PC-9 (cell line): Measurements from ENCODE around the gene KIR2DL4. TPM values are rescaled to one million over a fixed set of nuclear protein-coding genes. Genes with fewer than 3 reads are reported as not detected.

Experiments used
- BruUV-seq: library from RNA; stranded (reverse); fragments of 400-500 nt; replicated peaks from 2 replicates; lab custom pipeline; 2021; lab: Mats Ljungman, UMichigan
- CTCF ChIA-PET: fragments of 300-600 bp; sonication (Branson Sonifier 250); formaldehyde crosslinking; loops from one replicate; lab custom pipeline; 2022; ENCODE audit warnings: antibody characterized with exemption; lab: Charles Lee
- POLR2A ChIA-PET: fragments of 300-600 bp; sonication (Branson Sonifier 250); formaldehyde crosslinking; loops from one replicate; lab custom pipeline; 2022; ENCODE audit warnings: antibody characterized with exemption; ENCODE audit not compliant: unreplicated experiment; lab: Charles Lee
- DNase-seq, 2 experiments: peaks; one replicate each; pipeline versions ENCODE4 v3.0.0 to v3.0.0-alpha.2; 2015 to 2022; ENCODE audit warnings: mixed read lengths in 1 of 2
- H2AFZ ChIP-seq: fragments of 200-600 bp; sonication (generic); 2 replicates; pipeline ENCODE4 v1.8.1; 2017; ENCODE audit warnings: antibody characterized with exemption
- H3F3A ChIP-seq: fragments of 200-600 bp; sonication (generic); 2 replicates; pipeline ENCODE4 v1.8.1; 2017; ENCODE audit warnings: antibody characterized with exemption, mild to moderate bottlenecking, low read depth; ENCODE audit not compliant: insufficient read depth
- H3K27ac ChIP-seq: fragments of 200-600 bp; sonication (generic); 2 replicates; pipeline ENCODE4 v1.6.1; 2016; ENCODE audit warnings: mixed run types
- H3K27me3 ChIP-seq: fragments of 200-600 bp; sonication (generic); 2 replicates; pipeline ENCODE4 v1.6.1; 2016; ENCODE audit warnings: low read depth, mixed run types; ENCODE audit not compliant: insufficient read depth
- H3K36me3 ChIP-seq: fragments of 200-600 bp; sonication (generic); 2 replicates; pipeline ENCODE4 v1.6.1; 2016; ENCODE audit warnings: low read depth, mixed run types
- H3K4me1 ChIP-seq: fragments of 200-600 bp; sonication (generic); replicated peaks from 2 replicates; pipeline ENCODE4 v1.6.1; 2016; ENCODE audit warnings: mixed run types; ENCODE audit not compliant: insufficient read depth
- H3K4me2 ChIP-seq: fragments of 200-600 bp; sonication (generic); 2 replicates; pipeline ENCODE4 v1.6.1; 2017; ENCODE audit warnings: mixed run types
- H3K4me3 ChIP-seq: fragments of 200-600 bp; sonication (generic); 2 replicates; pipeline ENCODE4 v1.6.1; 2016; ENCODE audit warnings: mixed run types
- H3K79me2 ChIP-seq: fragments of 200-600 bp; sonication (generic); 2 replicates; pipeline ENCODE4 v1.6.1; 2017; ENCODE audit warnings: low read depth, mixed run types
- H3K9me2 ChIP-seq: fragments of 200-600 bp; sonication (generic); 2 replicates; pipeline ENCODE4 v1.8.1; 2017; ENCODE audit warnings: mild to moderate bottlenecking; ENCODE audit not compliant: insufficient read depth
- H3K9me3 ChIP-seq: fragments of 200-600 bp; sonication (generic); 2 replicates; pipeline ENCODE4 v1.8.1; 2016; ENCODE audit warnings: low read depth; ENCODE audit not compliant: insufficient read depth
- H4K20me1 ChIP-seq: fragments of 200-600 bp; sonication (generic); 2 replicates; pipeline ENCODE4 v1.8.1; 2017; ENCODE audit not compliant: insufficient read depth
- CTCF ChIP-seq: fragments of 200-600 bp; sonication (generic); conservative IDR thresholded peaks from 2 replicates; pipeline ENCODE4 v1.6.1; 2017; ENCODE audit warnings: mixed run types, antibody characterized with exemption, mild to moderate bottlenecking, moderate library complexity
- EZH2 ChIP-seq: fragments of 200-600 bp; sonication (generic); IDR thresholded peaks from 2 replicates; pipeline ENCODE4 v1.8.0; 2017; ENCODE audit warnings: antibody characterized with exemption, low read depth
- intact Hi-C: fragments of 100-400 bp; cut with micrococcal nuclease; formaldehyde crosslinking; loops from one replicate; pipeline ENCODE4 v1.10.0; 2022; ENCODE audit not compliant: unreplicated experiment
- total RNA-seq: library from RNA; stranded (reverse); gene quantifications from 2 replicates; pipeline ENCODE4 v1.2.3, GENCODE V29; 2021

The KIR2DL4 gene
- total RNA-seq, 1 experiment from 2014 or later: not detected

DNA sequence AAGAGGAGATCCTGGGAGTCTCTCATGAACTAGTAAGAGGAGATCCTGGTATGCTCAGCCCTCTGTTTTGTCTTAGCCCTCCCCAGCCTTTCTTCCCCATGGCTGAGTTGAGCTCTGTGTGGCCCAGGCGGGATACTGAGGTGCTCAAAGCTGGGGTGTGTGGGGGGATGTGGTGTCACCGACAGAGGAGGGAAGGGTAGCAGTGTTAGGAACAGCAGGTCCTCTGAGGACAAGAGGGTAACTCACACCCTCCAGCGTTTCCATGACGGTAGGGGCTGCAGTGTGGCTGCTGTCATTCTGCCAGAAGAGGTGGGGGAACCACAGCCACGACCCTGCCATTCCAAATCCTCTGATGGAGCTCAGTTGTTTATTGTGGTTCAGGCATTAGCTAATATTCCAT is 691 bp downstream of the KIR2DL4 start:
- TF ChIP-seq CTCF (no peak), EZH2 (no peak)
- no TSS peak for BruUV-seq
- DNase-seq: no peak

GRCh38 chr19:54804571-54804970 is 1.2 kb downstream of the KIR2DL4 start:
- ChIA-PET POLR2A (no interaction called here), CTCF (no interaction called here)
- H3K36me3 ChIP-seq: no peaks in the 10 kb centered on the region
- H3K27me3 ChIP-seq: peaks cover 85% of the 10 kb centered on the region
- intact Hi-C loops: no loop called here
- H3K9me3 ChIP-seq: no peaks in the 10 kb centered on the region
- no peaks in the 10 kb centered on the region for H3K79me2 ChIP-seq
- no TSS peak for BruUV-seq
- no peak overlapping the region for H3K4me2 ChIP-seq
- no peak overlapping the region for H3K4me3 ChIP-seq
- TF ChIP-seq CTCF: no peak
- TF ChIP-seq EZH2: no peak
- H3K9me2 ChIP-seq: no peaks in the 10 kb centered on the region
- no peaks in the 10 kb centered on the region for H3F3A ChIP-seq
- DNase-seq: no peak
- H3K27ac ChIP-seq: no peak overlapping the region
- no peaks in the 10 kb centered on the region for H4K20me1 ChIP-seq
- H3K4me1 ChIP-seq: no peaks in the 10 kb centered on the region
- H2AFZ ChIP-seq: no peak overlapping the region

More for the DNA sequence above, 691 bp downstream of the KIR2DL4 start:
- Histone ChIP-seq H3K79me2 (no peaks in the 10 kb centered on the region), H4K20me1 (no peaks in the 10 kb centered on the region), H3K36me3 (no peaks in the 10 kb centered on the region), H2AFZ (no peak overlapping the region), H3K9me2 (no peaks in the 10 kb centered on the region), H3K4me2 (no peak overlapping the region), H3K27ac (no peak overlapping the region), H3K9me3 (no peaks in the 10 kb centered on the region), H3K4me3 (no peak overlapping the region), H3K4me1 (no peaks in the 10 kb centered on the region), H3F3A (no peaks in the 10 kb centered on the region), H3K27me3 (peaks cover 84% of the 10 kb centered on the region)
- ChIA-PET CTCF (no interaction called here), POLR2A (no interaction called here)
- intact Hi-C loops: no loop called here

- Histone ChIP-seq H3K79me2 (no peaks in the 10 kb centered on the region), H4K20me1 (no peaks in the 10 kb centered on the region), H3K27me3 (peaks cover 96% of the 10 kb centered on the region), H3K9me2 (no peaks in the 10 kb centered on the region), H3K4me3 (no peak overlapping the region), H3K9me3 (no peaks in the 10 kb centered on the region), H3K36me3 (no peaks in the 10 kb centered on the region), H2AFZ (no peak overlapping the region), H3K4me2 (no peak overlapping the region), H3F3A (no peaks in the 10 kb centered on the region), H3K4me1 (no peaks in the 10 kb centered on the region), H3K27ac (no peak overlapping the region)
- BruUV-seq: no TSS peak
- ChIA-PET POLR2A (no interaction called here), CTCF (no interaction called here)
- no peak for DNase-seq
- intact Hi-C loops: no loop called here
- TF ChIP-seq CTCF: no peak
- TF ChIP-seq EZH2: no peak
Observed at GRCh38 chr19:54805665-54806515, 2.5 kb downstream of the KIR2DL4 start.
